Measurements from ENCODE around the gene VPS51.

VPS51 gene

DNA sequence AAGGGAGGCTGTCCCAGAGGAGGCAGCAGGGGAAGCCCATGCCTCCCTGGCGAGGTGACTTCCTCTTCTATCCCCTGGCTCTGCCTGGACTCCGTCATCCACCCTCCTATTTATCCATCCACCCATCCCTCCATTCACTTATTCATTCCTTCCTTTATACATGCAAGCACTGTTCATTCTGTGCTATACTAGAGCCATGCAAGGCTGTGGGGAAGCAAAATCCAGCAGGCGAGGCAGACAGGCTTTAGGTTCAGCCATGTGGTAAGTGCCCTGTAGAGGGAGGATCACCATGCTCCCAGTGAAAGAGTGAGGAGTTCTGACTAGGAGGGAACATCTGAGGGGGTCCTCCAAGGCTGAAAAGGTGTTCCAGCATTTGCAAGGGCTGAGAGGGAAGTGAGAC lies 36.5 kb upstream of the VPS51 start:
- TF ChIP-seq, protein P1, sequence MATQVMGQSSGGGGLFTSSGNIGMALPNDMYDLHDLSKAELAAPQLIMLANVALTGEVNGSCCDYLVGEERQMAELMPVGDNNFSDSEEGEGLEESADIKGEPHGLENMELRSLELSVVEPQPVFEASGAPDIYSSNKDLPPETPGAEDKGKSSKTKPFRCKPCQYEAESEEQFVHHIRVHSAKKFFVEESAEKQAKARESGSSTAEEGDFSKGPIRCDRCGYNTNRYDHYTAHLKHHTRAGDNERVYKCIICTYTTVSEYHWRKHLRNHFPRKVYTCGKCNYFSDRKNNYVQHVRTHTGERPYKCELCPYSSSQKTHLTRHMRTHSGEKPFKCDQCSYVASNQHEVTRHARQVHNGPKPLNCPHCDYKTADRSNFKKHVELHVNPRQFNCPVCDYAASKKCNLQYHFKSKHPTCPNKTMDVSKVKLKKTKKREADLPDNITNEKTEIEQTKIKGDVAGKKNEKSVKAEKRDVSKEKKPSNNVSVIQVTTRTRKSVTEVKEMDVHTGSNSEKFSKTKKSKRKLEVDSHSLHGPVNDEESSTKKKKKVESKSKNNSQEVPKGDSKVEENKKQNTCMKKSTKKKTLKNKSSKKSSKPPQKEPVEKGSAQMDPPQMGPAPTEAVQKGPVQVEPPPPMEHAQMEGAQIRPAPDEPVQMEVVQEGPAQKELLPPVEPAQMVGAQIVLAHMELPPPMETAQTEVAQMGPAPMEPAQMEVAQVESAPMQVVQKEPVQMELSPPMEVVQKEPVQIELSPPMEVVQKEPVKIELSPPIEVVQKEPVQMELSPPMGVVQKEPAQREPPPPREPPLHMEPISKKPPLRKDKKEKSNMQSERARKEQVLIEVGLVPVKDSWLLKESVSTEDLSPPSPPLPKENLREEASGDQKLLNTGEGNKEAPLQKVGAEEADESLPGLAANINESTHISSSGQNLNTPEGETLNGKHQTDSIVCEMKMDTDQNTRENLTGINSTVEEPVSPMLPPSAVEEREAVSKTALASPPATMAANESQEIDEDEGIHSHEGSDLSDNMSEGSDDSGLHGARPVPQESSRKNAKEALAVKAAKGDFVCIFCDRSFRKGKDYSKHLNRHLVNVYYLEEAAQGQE (IDR thresholded peaks at IDR 0.05; ENCODE audit: insufficient read depth in 1 of 2, low read depth in 2 of 2, low read length in 2 of 2) = no peak

DNA sequence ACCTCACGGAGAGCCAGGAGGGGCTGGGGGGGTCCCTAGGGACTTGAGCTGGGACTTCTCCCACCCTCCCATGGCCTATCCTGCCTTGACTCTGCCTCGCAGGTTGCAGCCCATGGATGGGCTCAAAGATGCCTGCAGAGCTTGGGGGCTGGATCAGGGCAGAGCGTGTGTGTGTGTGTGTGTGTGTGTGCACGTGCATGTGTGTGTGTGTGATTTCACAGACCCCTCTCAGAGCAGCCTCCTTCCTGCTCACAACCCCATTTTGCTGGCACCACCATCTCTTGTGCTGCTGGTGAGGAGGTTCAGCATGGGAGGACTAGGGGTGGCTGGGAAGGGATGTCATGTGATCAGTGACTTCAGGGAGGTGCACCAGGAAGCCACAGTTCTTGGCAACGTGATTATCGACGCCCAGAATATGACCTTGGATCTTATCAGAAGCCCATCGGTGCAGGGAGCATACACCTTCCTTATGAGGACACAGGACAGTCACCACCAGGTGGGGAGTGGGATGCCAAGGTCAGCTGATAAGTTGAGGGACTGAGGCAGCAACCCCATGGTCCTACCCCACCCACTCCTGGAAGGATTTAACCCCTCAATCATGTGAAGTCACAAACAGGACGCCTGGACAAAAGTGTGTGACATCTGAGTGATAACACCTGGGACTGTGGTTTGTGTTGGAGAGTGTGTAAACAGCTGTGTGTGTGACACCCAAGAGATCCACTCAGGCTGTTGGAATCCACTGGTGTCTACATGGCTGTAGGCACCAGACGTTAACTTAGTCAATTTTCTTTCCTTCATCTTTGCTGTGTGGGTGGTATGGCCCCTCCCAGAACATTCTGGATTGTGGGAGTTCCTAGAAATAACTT lies 35.8 kb upstream of the VPS51 start:
- TF ChIP-seq FOXP2 (optimal IDR thresholded peaks at IDR 0.05; ENCODE audit: borderline replicate concordance, extremely low read depth, extremely low read length, insufficient read depth) = no peak
- no peak for TF ChIP-seq POLR2AphosphoS5 (IDR thresholded peaks at IDR 0.05; ENCODE audit: low read depth, low read length)
- no peak for TF ChIP-seq SIN3A (IDR thresholded peaks at IDR 0.05; ENCODE audit: borderline replicate concordance, insufficient read depth, low read length)
- TF ChIP-seq, protein P1 (IDR thresholded peaks at IDR 0.05; ENCODE audit: insufficient read depth in 1 of 2, low read depth in 2 of 2, low read length in 2 of 2) = no peak
- no peak for TF ChIP-seq TAF1 (IDR thresholded peaks at IDR 0.05; ENCODE audit: borderline replicate concordance, insufficient read depth, low read length)

DNA sequence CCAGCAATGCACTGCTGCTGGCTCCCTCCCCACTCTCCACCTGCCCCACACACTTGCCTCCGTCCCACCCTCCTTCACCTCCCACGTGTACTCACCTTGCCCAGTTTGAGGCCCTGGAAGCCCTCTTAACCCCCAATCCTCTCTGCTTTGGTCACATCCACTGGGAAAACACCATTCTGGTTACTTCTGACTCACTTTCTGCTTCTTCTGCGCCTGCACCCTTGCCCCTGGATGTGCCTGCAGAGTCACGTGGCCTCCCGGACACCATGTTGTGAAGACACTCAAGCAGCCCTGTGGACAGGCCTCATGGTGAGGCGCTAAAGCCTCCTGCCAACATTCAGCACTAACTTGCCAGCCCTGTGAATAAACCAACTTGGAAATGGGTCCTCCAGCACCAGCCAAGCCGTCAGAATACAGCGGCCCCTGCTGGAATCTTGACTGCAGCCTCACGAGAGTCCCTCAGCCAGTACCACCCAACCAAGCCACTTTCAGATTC lies 35.1 kb upstream of the VPS51 start:
- TF ChIP-seq, protein P1 (IDR thresholded peaks at IDR 0.05; ENCODE audit: insufficient read depth in 1 of 2, low read depth in 2 of 2, low read length in 2 of 2) = no peak
- TF ChIP-seq SIN3A (IDR thresholded peaks at IDR 0.05; ENCODE audit: borderline replicate concordance, insufficient read depth, low read length) = no peak
- TF ChIP-seq POLR2AphosphoS5 (IDR thresholded peaks at IDR 0.05; ENCODE audit: low read depth, low read length) = no peak
- TF ChIP-seq FOXP2 (optimal IDR thresholded peaks at IDR 0.05; ENCODE audit: borderline replicate concordance, extremely low read depth, extremely low read length, insufficient read depth) = no peak
- TF ChIP-seq TAF1 (IDR thresholded peaks at IDR 0.05; ENCODE audit: borderline replicate concordance, insufficient read depth, low read length) = no peak

DNA sequence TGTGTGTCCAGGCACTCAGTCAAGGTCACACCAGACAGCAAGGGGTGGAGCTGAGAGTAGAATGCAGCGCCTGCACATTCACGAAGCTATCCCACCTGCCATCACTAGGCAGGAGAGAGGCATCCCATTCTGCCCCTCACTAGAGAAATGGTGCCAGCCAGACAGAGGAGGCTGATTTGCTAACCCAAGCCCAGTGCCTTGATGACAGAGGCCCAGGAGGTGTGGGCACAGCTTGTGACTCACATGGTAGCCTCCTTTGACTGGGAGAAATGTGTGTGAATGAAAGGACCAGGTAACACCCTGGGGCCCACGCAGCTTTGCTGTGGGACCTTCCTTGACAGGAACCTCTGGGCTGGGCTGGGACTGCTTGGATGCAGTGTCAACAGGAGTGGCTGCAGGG lies 32.5 kb upstream of the VPS51 start:
- no peak for TF ChIP-seq SIN3A (IDR thresholded peaks at IDR 0.05; ENCODE audit: borderline replicate concordance, insufficient read depth, low read length)
- TF ChIP-seq POLR2AphosphoS5 (IDR thresholded peaks at IDR 0.05; ENCODE audit: low read depth, low read length) = no peak

DNA sequence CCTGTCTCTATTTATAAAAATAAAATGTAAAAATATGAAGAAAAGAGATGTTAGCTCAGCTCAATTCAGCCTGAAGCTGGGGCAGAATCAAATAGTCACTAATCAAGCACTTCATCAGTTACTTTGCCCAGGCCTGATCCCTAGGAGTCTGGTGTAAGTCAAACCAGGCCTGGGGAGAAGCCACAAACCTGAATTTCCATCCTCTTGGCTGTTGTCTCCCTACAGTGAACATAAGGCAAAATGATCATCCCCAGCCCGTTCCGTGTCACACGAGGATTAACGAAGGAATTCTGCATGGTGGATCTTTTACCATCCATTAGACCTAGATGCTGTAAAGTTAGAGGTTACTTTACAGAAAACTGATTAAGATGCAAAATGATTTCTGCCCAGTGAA lies 31.2 kb upstream of the VPS51 start:
- TF ChIP-seq TAF1 (IDR thresholded peaks at IDR 0.05; ENCODE audit: borderline replicate concordance, insufficient read depth, low read length) = no peak
- TF ChIP-seq POLR2AphosphoS5 (IDR thresholded peaks at IDR 0.05; ENCODE audit: low read depth, low read length) = no peak
- TF ChIP-seq, protein P1 (IDR thresholded peaks at IDR 0.05; ENCODE audit: insufficient read depth in 1 of 2, low read depth in 2 of 2, low read length in 2 of 2) = no peak
- TF ChIP-seq SIN3A (IDR thresholded peaks at IDR 0.05; ENCODE audit: borderline replicate concordance, insufficient read depth, low read length) = no peak
- TF ChIP-seq FOXP2 (optimal IDR thresholded peaks at IDR 0.05; ENCODE audit: borderline replicate concordance, extremely low read depth, extremely low read length, insufficient read depth) = no peak
